ENCODE data around the gene VCP.

The VCP gene

DNA sequence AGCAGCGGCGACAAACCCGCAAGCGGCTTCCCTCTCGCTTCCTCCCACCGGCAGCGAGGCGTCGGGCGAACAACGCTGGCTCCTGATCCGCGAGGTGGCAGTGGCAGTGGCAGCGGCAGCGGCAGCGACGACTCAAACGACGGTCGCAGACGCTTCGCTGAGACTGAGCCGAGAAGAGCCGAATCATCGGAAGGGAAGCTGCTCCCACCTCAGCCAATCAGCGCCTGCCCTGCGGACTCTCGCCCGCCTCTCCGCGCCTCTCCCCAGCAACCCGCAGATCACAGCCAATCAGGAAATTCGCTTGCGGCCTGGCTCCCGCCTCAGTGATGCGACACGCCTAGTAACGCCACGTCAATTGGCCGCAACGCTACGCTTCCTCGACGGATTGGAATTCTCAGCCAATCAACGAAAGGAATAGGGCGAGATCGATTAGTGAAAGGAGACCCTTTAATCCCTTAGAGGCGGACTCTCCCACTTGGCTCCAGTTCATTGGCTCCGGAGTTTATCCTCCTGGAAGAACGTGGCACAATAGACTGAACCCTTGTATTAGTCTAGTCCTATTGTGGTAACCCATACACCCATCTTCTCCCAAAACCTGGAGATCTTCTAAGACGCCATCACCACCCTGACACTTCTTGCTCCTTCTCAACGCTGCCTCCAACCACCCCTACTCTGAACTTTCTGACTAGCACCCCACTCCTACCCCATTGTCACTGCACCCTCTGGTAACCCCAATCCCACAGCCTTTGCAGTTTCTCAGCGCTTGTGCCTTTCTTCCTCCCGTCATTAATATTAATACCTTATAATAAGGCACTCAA is at the start of gene VCP:
TSS of gene VCP (minus strand) at position 165 of the 818 bp plus-strand sequence. CDS start 272 bp downstream, outside the sequence.
- DNase-seq (ENCODE audit: low read depth): peak; percentile 99

DNA sequence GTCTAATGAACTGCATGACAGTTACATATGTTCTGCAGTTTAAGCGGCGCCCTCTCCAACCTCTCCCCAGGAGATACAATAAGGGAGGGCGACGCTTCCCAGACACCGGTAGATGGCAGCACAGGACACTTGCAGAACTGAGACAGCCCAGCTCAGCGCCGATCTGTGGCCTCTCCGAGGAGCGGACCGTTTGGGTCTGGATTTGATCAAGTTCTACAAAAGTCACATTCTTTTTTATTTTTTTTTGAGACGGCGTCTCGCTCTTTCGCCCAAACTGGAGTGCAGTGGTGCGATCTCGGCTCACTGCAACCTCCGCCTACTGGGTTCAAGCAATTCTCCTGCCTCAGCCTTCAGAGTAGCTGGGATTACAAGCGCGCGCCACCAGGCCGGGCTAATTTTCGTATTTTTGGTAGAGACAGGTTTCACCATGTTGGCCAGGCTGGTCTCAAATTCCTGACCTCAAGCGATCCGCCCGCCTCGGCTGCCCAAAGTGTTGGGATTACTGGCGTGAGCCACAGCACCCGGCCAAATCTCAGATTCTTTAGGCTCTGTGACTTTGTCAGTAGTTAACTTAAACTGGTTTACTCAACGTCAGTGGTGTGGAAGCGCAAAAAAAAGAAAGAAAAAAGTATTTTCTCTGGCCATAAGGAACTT is 44.6 kb upstream of the VCP start:
- peak; percentile 86 for DNase-seq (ENCODE audit: low read depth)

DNA sequence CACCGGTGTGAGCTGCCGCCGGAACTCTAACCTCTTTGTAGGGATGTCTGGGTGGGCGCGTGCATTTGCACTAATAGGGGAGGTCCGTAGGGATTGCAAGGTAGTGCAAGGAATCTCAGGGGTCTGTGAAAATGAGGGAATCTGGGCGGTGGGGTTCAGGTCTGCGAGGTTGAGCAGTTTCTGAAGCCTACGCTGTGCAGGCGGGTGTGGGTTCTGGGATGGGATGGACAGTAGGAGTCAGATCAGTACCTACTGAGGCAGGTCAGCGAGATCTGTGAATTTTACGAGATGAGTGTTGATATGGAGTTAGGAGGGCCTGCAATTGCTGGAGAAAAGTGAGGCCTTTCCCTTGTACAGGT is 44.1 kb upstream of the VCP start:
- DNase-seq (ENCODE audit: low read depth): no peak

DNA sequence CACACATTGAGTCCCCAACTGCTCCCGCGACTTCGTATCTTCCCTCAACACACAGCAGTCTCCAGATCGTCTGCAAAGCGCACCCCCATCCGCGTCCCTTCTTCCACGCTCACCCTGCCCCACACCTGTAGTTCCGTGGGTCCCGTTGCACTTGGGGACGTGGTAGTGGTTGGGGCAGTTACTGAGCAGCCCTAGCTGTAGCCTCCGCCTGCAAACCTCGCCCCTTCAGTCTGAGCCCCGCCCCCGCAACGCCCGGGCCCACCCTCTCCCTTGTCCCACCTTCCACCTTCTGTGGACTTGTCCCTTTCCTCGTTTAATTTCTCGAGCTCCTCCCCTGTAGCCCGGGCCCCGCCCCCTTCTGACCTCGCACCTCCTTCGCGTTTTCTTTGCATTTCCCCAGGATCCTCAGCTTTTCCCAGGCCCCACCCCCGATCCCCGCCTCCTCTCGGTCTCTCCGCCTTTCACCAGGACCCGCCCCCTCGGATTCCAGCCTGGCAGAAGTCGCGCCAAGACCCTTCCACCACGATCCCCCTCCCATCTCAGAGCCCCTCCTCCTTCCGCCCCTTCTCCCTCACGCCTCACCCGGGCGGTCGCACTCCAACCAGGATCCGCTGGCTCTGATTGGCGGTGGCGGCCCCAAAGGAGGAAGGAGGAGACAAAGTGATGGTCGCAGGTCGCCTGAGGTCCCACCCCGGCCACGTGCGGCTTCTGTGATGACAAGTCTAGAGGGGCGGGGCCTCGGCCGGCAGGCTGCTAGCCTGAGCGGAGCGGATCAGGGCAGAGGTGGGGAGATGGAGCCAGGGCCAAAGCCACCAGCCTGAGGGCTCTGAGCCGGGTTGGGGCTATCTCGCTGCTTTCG is 43.5 kb upstream of the VCP start, which contains the start of gene ATOSB:
TSS of gene ATOSB (minus strand) at position 183 of the 859 bp plus-strand sequence. CDS start 7,588 bp downstream, outside the sequence.
- peak; percentile 94 for DNase-seq (ENCODE audit: low read depth)

DNA sequence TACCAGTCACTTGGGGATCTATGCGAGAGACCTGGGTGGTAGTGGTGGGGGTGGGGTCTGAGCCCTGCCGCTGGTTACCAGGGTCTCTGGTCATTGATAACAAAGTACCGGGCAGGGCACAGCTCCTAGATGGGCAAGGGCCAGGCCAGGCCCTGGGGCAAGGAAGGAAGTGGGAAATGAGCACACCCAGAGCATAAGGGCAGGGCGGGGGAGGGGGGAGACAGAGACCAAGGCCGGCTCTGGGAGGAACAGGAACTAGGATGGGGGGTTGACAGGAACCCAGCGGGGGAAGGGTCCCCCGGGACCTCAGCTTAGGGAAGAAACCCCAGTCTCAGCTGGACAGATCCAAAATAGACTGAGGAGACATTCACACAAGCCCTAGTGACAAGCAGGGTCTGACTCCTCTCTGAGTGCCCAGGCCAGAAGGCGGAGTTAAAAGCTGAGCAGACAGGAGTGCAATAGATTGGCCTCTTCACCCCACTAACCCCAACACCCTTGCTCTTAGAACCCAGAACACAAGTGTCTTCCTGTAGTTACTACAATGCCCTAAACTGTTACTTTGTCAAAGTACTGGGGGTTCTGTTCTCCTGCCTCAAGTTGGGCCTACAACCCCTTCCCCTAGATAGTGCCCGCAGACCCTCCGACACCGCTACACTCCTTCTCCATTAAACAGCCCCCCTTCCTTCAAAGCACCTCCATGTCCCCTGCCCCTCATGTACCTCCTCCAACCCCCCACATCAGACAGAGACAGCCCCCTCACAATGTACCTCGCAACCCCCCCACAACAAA is 42.6 kb upstream of the VCP start:
- DNase-seq (ENCODE audit: low read depth): peak; percentile 44

DNA sequence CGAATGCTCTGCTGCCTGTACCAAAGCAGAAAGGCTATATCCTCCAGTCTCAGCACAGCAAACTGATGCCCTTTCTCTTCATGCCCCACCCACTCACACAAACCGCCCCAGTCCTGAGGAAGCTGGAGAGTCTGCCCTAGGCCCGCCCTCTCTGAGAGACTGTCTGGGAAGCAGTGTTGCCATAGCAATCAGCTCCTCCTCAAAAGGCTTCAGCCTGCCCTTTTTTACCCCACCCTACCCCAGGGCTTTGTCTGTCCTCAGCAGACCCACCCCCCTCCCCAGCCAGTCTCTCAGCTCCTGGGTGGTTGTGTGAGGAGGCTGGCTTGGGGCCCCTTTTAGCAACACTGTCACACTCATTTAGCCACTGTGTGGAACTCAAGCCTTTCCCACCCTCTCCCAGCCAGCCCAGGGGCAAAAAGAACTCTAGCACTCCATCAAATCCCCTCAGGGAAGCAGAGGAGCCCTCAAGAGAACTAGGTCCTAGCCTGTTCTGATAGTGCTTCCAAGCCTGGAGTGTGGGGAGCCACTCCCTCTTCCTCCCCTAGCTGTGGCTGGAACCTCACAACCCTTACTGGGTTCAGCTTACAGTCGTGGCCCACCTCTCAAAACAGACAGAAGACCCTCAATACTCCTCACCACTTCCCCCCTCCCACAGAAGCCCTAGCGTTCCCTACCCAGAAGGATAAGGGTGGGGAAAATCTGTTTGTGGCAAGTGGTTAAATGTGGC is 41.9 kb upstream of the VCP start:
- peak; percentile 94 for DNase-seq (ENCODE audit: low read depth)

DNA sequence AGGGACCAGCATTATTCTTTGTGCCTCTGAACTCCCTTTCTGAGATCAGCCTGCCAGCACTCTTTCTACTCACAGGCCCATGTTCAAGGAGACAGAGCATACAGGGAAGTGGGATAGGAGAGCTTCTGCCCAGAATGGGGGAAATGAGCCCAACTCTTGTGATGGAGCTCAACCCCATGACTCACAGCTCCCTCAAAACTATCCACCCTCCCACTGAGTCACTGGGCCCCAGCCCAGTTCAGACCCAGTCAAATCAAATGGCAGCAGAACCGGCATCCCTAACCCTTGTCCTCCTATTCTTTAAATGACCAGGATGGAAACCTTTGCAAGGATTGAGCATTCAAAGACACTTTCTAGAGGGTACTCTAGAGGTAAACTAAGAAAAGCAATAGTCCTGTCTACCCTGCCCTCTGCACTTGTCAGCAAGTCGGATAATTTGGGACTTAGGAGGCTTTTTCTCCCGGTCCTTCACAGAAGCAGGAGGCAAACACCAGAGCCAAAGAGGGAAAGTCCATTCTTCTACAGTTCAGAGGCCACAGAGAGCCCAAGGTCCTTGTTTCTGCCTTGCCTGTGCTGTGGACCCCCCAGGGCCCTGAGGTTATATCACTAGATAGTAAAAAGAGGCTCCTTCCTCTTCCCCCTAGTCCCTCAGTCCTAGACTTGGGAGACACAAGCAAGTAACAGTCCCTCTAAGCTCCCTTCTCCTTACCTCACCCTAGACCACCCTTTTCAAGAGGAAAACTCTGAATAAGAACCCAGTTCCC is 40.0 kb upstream of the VCP start:
- DNase-seq (ENCODE audit: low read depth): peak; percentile 70

DNA sequence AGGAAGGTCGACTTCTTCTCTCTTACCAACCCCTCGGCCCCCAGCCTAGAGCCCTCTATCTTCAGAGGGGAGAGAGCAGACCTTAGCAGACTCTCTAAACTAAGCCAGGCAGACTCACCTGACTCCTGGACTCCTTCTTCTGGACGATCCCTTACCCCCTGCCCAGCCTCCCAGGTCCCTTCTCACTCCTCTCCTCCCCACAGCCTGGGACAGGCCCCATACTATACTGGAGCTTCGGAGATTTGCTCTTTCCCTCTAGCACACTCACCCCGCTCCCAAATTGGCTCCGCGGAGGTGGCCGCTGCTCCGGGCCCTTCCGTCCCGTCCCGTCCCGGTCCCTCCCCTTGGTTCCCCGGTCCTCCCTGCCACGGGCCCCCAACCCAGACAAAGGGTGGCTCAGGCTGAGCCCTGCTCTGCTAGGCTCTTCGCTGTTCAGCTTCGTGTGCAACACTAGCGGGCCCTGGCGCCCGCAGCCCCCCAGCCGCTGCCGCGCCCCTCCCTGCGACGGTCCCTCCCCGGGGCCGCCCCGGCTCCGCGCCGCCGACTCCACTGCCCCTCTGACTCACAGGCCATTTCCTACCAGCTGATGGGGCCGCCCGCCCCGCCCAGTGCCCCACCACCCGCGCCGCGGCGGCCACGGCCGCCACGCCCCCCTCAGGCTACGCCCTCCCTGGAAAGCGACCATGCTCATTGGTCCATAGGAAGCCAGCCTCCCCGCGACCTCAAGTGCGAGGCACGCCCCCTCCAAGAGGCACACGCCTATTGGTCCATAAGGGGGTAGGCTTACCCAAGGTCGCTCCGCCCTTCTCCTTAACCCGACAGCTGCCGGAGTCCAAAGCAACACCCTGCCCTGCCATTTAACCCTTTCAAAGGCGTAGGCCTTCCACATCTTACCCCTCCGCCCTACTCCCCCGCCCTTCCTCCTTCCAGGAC is 38.8 kb upstream of the VCP start:
- DNase-seq (ENCODE audit: low read depth): peak; percentile 99

DNA sequence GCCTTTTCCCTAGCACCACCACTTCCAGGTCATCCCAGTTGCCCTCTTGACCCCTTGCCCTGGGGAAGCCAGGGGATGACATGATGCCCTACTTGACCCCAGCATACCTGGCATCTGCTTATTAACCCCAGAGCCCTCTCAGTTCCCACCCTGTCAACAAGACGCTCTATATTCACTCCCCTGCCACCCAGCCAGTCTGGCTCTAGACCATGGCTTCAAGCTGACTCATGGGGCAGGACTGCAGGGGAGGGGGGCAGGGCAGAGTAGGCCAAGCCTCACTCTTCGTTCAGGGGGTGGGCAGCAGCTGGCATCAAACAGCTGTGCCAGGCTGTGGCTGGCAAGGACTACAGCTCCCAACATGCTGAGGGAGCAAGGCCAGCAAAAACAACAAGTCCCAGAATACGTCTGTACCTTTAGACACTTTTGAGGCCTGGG is 37.9 kb upstream of the VCP start:
- DNase-seq (ENCODE audit: low read depth): peak; percentile 63

DNA sequence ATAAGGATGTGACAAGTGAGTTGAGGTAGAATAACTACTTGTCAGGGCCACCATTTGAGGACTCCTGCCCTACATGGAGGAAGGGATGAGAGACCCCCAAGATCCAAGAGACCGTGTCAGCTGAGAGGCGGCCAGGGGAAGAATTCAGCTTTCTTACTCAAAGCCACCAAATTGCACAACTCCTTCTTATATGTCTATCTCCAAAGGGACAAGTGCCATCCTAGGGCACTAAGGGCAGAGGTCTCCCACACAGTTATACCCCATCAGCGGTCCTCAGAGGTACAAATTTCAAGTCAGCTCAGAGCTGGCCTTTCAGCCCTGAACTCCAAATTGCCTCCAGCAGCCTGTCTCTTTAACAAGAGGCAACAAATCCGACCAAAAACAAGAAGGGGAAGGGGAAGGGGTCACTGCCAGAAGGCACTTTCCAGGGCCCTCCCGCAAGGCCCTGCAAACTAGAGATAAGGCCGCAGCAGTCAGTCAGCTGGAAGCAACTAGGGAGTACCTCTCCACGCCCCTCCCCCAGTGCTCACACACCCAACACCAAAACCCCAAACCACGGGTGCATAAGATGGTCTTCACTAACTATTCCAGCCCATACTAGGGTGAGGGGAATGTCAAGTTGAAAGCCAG is 36.6 kb upstream of the VCP start:
- no peak for DNase-seq (ENCODE audit: low read depth)

DNA sequence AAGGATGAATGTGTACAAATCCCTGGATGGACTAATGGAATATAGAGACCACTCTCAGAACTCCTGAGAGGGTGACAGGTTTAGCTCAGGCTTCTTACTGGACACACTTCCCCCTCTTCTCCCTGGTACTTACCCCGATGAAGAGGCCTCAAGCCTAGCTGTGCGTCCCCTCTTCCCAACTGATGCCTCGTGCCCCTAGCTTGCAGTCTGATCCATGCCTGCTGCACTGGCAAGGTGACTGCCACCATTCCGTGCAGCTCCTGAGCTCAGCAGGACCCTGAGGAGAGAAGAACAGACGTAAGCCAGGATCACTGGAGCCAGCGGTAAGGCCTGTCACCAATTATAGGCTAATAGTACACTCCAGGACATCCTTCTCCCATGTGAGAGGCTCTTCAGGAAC is 36.0 kb upstream of the VCP start:
- no peak for DNase-seq (ENCODE audit: low read depth)

DNA sequence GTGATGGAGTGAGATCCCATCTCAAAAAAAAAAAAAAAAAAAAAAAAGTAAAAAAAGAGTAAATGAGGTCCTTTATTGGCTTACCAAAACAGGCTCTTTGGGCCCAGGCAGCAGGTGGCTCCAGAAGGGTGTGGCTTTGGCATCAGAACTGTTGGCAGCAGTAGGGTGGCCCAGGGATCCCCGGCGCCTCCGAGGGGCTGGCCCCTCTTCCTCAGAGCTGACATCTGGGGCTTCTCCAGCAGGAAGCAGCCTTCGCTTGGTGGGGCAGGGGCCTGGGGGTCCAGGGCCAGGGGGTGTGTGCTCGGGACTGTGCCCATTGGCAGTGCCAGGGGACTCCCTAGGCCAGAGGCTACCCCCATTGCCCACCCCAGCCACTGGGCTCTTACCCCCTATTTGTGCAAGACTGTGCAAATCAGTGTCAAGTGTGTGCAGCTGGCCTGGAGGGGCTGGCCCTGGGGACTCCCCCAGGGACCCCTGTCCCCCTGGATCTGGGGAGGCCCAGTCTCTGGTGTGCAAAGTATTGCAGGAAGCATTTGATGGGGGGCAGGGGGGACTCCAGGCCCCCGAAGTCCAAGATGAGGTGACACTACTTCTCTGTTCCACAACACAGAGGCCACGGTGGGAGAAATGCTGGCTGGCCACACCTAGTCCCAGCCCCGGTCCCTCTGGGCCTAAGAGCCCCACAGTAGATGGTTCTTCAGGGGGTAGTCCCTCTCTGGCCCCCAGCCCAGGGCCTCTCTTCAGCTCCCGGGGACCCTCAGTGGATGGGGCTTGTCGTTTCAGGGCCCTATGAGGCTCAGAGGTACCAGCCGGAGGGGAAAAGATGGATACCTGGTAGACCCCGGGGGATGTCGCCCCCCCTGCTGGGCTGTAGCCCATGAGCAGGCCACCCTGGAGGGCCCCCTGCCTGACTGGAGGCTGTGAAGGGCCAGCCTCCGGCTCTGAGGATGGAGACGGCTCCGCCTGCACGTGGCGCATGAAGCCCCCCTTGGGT is 35.2 kb upstream of the VCP start:
- no peak for DNase-seq (ENCODE audit: low read depth)

DNA sequence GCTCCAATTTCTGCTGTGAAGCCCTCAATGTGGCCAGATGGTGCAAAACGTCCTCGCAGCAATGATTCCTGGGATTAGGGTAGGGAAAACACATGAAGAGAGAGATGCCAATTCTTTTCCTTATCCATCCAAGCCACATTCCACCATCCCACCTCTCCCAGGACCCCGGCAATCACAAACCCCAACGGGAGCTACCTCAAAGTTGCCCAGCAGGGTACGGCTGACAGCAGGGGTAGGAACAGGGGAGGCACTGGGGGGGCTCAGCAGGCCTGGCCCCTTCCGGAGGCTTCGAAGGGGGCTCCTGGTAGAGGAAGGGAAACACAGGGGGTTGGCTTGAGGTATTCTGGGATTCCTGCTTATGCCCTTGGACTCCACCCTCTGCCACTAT is 33.9 kb upstream of the VCP start:
- DNase-seq (ENCODE audit: low read depth): no peak

DNA sequence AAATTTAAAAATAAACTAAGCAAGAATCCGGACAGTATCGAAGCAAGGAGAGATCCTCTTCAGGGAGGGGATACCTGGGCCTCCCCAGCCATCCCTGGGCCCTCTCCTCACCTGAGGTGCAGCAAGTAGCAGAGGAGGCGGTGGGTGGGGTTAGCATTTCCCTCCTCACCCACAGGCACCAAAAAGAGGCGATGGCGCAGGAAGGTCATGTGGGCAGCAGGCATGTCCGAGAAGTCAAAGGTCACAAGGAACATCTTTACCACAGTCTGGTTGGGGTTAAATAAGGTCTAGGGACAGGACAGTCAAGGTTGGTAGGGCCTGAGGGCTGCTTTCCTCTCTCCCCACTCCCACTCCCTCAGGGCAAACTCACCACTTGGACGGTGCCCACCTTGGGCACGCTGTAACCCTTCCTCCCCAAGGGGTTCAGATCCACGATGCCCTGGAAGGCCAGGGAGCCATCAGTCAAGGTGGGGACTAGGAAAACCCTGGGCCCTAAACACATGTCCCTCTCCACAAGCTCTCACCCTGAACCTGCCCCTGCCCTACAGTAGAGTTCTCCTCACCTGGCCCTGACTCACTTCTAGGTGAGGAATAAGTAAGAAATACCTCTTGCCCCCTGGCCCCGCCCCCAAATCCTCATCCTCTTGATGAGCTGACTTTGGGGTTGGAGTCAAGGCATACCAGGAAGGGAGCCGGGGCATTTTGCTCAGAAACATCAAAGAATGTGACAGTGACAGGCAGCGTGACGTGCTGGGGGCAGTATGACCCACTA is 33.3 kb upstream of the VCP start:
- DNase-seq (ENCODE audit: low read depth): no peak

DNA sequence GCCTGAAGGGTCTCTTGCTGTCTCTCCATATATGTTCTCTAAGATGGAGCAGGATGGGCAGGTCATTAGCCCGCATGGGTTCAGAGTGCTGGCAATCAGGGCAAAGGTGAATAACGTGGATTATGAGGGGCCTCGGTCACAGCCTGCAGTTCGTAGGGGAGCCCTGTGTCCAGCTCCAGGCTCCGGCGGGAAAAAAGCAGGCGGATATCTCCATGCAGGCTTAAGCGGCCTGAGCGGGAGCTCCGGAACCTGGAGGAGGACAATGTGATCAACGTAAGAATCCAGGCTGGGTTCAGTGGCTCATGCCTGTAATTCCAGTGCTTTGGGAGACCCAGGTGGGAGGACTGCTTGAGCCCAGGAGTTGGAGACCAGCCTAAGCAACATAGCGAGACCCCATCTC is 32.7 kb upstream of the VCP start:
- no peak for DNase-seq (ENCODE audit: low read depth)

DNA sequence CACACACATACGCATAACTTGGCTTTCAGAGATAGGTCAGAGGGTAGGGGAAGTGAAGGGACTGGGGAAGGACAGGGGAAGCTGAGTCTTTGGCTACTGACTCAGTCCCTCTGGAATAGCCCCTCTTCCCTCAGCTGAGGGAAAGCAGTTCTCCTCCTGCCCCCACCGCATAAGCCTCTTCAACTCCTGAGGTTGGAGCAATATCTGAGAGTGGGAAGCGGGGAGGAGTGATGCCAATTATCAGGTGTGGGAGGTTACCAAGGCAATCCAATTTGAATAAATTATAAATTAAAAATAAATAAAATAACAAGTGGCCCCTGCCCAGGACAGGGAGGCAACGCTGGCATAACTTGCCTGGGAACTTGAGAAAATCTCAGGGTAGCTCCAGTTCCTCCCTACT is 32.2 kb upstream of the VCP start:
- DNase-seq (ENCODE audit: low read depth): no peak
